ENCODE results near the gene UBQLN1.
"Not testable (repeated sequence)": the region's sequence is repeated elsewhere in the genome, so short reads cannot be mapped to it uniquely, and the experiment has no call there.

Gene UBQLN1

DNA sequence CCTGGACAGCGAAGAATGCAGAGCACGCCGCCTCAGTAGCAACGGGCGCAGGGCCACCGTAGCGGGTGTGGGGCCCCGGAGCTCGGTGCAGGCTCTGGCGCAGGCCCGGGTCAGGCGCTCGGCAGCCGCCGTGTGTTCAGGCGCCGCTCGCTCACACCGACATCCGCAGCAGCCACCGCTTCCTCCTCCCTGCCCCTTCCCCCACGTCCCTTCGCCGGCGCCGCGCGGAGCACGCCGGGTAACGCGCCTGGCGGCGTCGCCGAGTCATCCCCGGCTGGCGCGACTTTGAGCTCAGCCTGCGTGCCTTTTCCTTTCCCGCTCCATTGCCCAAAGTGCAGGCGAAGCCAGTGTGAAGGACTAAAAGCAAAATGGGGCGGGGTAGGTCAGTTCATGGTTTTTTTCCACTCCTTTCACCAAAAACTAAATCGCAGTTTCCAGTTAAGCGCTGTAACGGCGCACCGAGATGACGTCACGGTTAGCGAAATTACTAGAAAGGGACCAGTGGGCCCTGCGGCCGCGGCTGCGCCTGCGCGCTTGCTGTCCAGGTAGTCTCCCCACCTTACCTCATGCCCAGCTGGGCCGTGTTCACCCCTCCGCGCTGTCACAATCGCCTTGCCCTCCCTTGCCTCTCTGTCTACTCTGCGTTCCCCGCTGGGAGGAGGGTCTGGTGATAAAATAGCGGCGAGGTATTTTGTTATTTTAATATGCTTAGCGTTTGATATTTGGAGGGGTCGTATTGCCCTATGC, at the start of gene UBQLN1:
Gene UBQLN1 (minus strand): TSS at position 191 of the 747 bp plus-strand sequence. CDS start 279 bp downstream, outside the sequence.
- H3K4me1 Mint-ChIP-seq, result peaks cover 38% of the 10 kb centered on the region
- H3K9me3 Mint-ChIP-seq, result no peaks in the 10 kb centered on the region
- peak; percentile 86 for ATAC-seq
- peak within 1 kb of the TSS; percentile 98 for H3K4me3 Mint-ChIP-seq
- H3K27ac Mint-ChIP-seq, result peak within 1 kb of the TSS; percentile 100
- peak; percentile 87 to 96 for DNase-seq (ENCODE audit: low spot score in 2 of 2)
- peaks cover 54% of the 10 kb centered on the region for H3K36me3 Mint-ChIP-seq

DNA sequence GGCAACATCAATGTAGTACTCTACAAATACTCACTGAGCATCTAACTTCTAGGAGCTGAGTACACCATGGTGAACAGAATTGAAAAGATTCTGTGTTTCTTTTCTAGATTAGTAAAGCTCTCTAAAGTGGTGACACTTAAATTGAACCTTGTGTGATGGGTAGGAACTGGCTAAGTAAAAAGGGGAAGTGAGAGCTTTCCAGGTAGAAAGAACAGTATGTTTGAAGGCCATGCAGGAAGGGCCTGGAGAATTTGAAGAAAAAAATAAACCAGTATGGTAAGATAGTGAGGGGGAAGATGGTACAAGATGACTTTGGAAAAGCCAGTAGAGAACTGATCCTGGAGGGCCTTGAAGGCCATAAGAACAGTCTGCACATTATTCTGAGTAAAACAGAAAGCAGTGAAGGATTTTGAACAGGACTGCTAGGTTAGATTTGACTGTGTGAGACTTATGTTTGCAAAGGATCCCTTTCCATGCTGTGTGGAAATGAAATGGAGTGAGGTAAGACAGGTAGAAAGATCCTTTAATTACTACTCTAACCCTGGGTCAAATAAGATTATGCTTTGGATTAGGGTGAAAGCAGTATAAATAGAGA, 46.7 kb upstream of the UBQLN1 start:
- ATAC-seq, result no peak
- no peak overlapping the region for H3K4me3 Mint-ChIP-seq
- H3K36me3 Mint-ChIP-seq, result no peaks in the 10 kb centered on the region
- H3K4me1 Mint-ChIP-seq, result no peaks in the 10 kb centered on the region
- no peak for DNase-seq (ENCODE audit: low spot score in 2 of 2)
- H3K9me3 Mint-ChIP-seq, result no peaks in the 10 kb centered on the region
- H3K27ac Mint-ChIP-seq, result no peak overlapping the region

DNA sequence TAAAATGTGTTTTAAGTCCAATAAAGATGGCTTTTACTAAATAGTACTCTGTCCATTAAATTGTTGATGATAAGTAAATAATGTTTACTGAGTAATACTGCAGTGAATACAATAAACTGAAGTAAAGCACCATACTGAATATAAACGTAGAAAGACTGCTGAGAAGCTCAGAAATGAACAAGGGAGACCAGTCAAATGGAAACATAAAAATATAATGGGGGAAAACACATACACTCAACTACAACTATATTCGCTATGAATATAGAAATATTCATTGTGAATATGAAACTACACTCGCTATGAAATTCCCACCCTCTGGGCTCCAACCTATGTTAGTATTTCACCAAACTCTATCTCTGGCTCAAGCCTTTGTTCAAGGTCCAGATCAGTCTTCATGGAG, 41.9 kb upstream of the UBQLN1 start:
- Mint-ChIP-seq H3K4me1 (no peaks in the 10 kb centered on the region), H3K27ac (no peak overlapping the region), H3K36me3 (no peaks in the 10 kb centered on the region), H3K4me3 (no peak overlapping the region), H3K9me3 (no peaks in the 10 kb centered on the region)
- DNase-seq (ENCODE audit: low spot score in 2 of 2), result no peak
- ATAC-seq, result peak; percentile 54

- Mint-ChIP-seq H3K36me3 (no peaks in the 10 kb centered on the region), H3K27ac (no peak overlapping the region), H3K9me3 (no peaks in the 10 kb centered on the region), H3K4me3 (no peak overlapping the region), H3K4me1 (no peaks in the 10 kb centered on the region)
- DNase-seq (ENCODE audit: low spot score in 2 of 2), result no peak
- ATAC-seq, result no peak
These were observed 36.4 kb upstream of the UBQLN1 start for GRCh38 chr9:83744206-83744605.

DNA sequence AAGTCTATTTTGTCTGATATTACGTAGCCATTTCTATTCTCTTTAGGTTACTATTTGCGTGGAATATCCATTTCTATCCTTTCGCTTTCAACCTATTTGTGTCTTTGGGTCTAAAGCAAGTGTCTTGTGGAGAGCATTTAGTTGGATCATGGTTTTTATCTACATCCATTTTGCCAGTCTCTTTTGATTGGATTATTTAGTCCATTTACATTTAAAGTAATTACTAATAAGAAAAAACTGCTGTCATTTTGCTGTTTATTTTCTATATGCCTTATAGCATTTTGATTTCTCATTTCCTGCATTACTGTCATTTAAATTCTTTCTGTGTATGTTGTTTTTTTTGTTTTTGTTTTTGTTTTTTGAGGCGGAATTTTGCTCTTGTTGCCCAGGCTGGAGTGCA, 26.0 kb upstream of the UBQLN1 start:
- DNase-seq (ENCODE audit: low spot score in 2 of 2), result no peak

GRCh38 chr9:83728591-83729368, 21.0 kb upstream of the UBQLN1 start:
- not testable (repeated sequence) for H3K36me3 Mint-ChIP-seq; H3K9me3 Mint-ChIP-seq; H3K4me3 Mint-ChIP-seq; H3K27ac Mint-ChIP-seq; DNase-seq (ENCODE audit: low spot score in 2 of 2); ATAC-seq; H3K4me1 Mint-ChIP-seq

More for the DNA sequence above, 26.0 kb upstream of the UBQLN1 start:
- Mint-ChIP-seq H3K4me3 (no peak overlapping the region), H3K9me3 (no peaks in the 10 kb centered on the region), H3K27ac (no peak overlapping the region), H3K36me3 (no peaks in the 10 kb centered on the region), H3K4me1 (no peaks in the 10 kb centered on the region)
- ATAC-seq, result no peak

DNA sequence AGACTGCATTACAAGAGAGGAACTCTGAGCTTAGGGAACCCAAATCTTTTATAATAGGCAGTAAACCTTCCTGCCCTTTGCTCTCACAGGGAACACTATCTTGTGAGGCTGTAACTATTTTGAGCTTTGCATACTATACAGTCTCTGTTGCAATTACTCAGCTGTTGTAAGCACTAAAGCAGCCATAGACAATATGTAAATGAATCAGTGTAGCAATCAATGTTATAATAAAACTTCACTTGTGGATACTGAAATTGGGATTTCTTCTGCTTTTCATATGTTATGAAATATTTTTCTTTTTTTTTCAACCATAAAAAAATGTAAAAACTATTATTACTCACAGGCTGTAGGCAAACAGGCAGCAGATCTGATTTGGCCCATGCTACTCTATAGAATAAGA, 16.7 kb upstream of the UBQLN1 start:
- no peaks in the 10 kb centered on the region for H3K9me3 Mint-ChIP-seq
- H3K36me3 Mint-ChIP-seq, result no peaks in the 10 kb centered on the region
- ATAC-seq, result no peak
- H3K4me3 Mint-ChIP-seq, result no peak overlapping the region
- no peak for DNase-seq (ENCODE audit: low spot score in 2 of 2)
- H3K27ac Mint-ChIP-seq, result no peak overlapping the region
- H3K4me1 Mint-ChIP-seq, result no peaks in the 10 kb centered on the region

- Mint-ChIP-seq H3K27ac (no peak overlapping the region), H3K4me1 (no peaks in the 10 kb centered on the region), H3K36me3 (no peaks in the 10 kb centered on the region), H3K9me3 (no peaks in the 10 kb centered on the region), H3K4me3 (no peak overlapping the region)
- ATAC-seq (no peak), DNase-seq (ENCODE audit: low spot score in 2 of 2) (no peak)
These were observed 15.2 kb upstream of the UBQLN1 start for GRCh38 chr9:83722726-83723495.

DNA sequence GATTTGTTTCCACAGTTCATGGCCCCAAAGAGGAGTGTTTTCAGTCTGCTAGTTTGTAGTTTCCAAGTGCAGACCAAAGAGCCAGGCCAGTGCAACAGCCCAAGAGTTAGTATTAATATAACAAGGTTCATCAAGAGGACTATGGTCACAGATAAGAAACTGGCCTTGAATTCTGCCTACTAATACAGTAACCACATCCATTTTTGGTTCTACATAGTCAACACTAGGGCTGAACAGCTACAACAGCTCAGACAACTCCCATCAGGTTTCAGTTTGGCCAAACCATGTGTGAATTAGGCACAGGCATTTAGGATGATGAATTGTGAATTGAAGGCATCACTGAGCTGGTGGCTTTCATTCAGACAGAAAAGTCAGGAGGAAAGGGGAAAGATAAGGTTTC, 13.8 kb upstream of the UBQLN1 start:
- H3K4me1 Mint-ChIP-seq, result no peaks in the 10 kb centered on the region
- no peak overlapping the region for H3K27ac Mint-ChIP-seq
- no peaks in the 10 kb centered on the region for H3K36me3 Mint-ChIP-seq
- H3K9me3 Mint-ChIP-seq, result no peaks in the 10 kb centered on the region
- H3K4me3 Mint-ChIP-seq, result no peak overlapping the region
- DNase-seq (ENCODE audit: low spot score in 2 of 2), result no peak
- no peak for ATAC-seq

DNA sequence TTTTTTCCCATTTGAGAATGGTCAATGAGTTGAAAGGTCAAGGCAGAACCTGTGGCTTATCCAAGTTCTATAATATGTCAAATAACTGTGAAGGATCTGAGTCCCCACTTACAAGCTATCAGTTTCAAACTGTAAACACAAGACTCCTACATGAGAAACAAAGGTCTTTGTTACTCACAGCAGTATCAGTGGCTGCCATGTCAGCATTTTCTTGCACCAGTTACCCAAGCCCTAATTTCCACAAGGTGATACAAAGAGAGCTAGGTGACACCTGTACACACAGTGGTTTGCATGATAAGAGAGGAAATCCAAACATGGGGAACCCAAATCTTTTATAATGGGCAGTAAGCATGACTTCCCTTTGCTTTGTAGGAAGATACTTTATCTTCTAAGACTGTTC, 8.0 kb upstream of the UBQLN1 start:
- DNase-seq (ENCODE audit: low spot score in 2 of 2) (no peak), ATAC-seq (no peak)
- Mint-ChIP-seq H3K4me3 (no peak overlapping the region), H3K36me3 (no peaks in the 10 kb centered on the region), H3K4me1 (no peaks in the 10 kb centered on the region), H3K9me3 (no peaks in the 10 kb centered on the region), H3K27ac (no peak overlapping the region)

- Mint-ChIP-seq H3K36me3 (no peaks in the 10 kb centered on the region), H3K4me1 (no peaks in the 10 kb centered on the region), H3K27ac (no peak overlapping the region), H3K4me3 (no peak overlapping the region), H3K9me3 (no peaks in the 10 kb centered on the region)
- DNase-seq (ENCODE audit: low spot score in 2 of 2) (no peak), ATAC-seq (no peak)
These were observed 7.5 kb upstream of the UBQLN1 start for GRCh38 chr9:83715221-83715620.

DNA sequence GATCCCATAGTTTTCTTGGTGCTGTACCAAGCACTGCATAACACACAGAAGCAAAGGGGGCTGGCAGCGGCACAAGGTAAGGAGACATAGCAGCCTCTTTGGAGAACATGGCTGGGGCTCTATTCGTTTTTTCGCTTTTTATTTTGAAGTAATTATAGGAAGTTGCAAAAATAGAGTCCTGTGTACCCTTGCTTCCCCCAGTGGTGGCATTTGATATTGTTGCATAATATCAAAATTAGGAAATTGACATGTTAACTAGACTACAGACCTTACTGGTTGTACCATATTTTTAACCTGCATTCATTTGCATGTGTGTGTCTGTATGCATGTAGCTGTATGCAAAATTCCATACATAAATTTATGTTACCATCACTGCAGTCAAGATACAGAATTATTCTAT, 6.6 kb upstream of the UBQLN1 start:
- Mint-ChIP-seq H3K36me3 (no peaks in the 10 kb centered on the region), H3K9me3 (no peaks in the 10 kb centered on the region), H3K4me3 (no peak overlapping the region), H3K27ac (no peak overlapping the region), H3K4me1 (peaks cover 2% of the 10 kb centered on the region)
- no peak for ATAC-seq
- DNase-seq (ENCODE audit: low spot score in 2 of 2), result no peak

GRCh38 chr9:83708515-83709158, 879 bp upstream of the UBQLN1 start:
- ATAC-seq (peak; percentile 57), DNase-seq (ENCODE audit: low spot score in 2 of 2) (peak; percentile 30 to 81)
- Mint-ChIP-seq H3K27ac (peak overlapping the region; percentile 100), H3K4me1 (peaks cover 36% of the 10 kb centered on the region), H3K36me3 (peaks cover 48% of the 10 kb centered on the region), H3K4me3 (peak overlapping the region; percentile 98), H3K9me3 (no peaks in the 10 kb centered on the region)

GRCh38 chr9:83707518-83707767, 315 bp downstream of the UBQLN1 start:
- ATAC-seq (peak; percentile 84), DNase-seq (ENCODE audit: low spot score in 2 of 2) (no peak)
- Mint-ChIP-seq H3K9me3 (no peaks in the 10 kb centered on the region), H3K4me1 (peaks cover 41% of the 10 kb centered on the region), H3K27ac (peak overlapping the region; percentile 100), H3K4me3 (peak overlapping the region; percentile 98), H3K36me3 (peaks cover 57% of the 10 kb centered on the region)

Measured in stimulated activated effector memory CD8-positive, alpha-beta T cell treated with anti-CD3 and anti-CD28 coated beads, Interleukin-12 subunit alpha, Interleukin-12 subunit beta, amount 100 ng/mL, for 72 hours (primary cell).